Gastrocnemius medialis (tissue), 4 donors: ENCODE data around the gene CDH23. TPM values are rescaled to one million over a fixed set of nuclear protein-coding genes. Genes with fewer than 3 reads are reported as not detected.

Experiments
- ATAC-seq, 2 donors: fragments of 150-250 bp; one replicate each; pipeline ENCODE4 v1.9.1; 2016
- DNase-seq, 2 donors: peaks; one replicate each; pipeline ENCODE4 v3.0.0-alpha.2; 2019
- H3K27ac ChIP-seq, 4 donors: fragments of 200-600 bp; sonication (generic); 1 replicate in 1 of 4; 2 replicates in 3 of 4; pipeline ENCODE4 v1.5.1; 2016 to 2018; ENCODE audit warnings: mild to moderate bottlenecking in 2 of 4, moderate library complexity in 1 of 4
- H3K27me3 ChIP-seq, 3 donors: fragments of 200-600 bp; sonication (generic) in 2 of 3; 1 replicate in 1 of 3; 2 replicates in 2 of 3; pipeline versions ENCODE4 v1.5.1 to v1.6.0; 2016 to 2019; ENCODE audit warnings: mild to moderate bottlenecking in 1 of 3, moderate library complexity in 1 of 3
- H3K36me3 ChIP-seq, 2 donors: fragments of 200-600 bp; sonication (generic) in 1 of 2; one replicate each; pipeline ENCODE4 v1.5.1; 2017 to 2018
- H3K4me1 ChIP-seq, 2 donors: fragments of 200-600 bp; sonication (generic) in 1 of 2; one replicate each; pipeline ENCODE4 v1.5.1; 2016 to 2017; ENCODE audit warnings: mild to moderate bottlenecking in 2 of 2
- H3K4me3 ChIP-seq, 4 donors: fragments of 200-600 bp; sonication (generic) in 3 of 4; 1 replicate in 1 of 4; 2 replicates in 3 of 4; pipeline ENCODE4 v1.5.1; 2016 to 2019; ENCODE audit warnings: mild to moderate bottlenecking in 2 of 4
- H3K9me3 ChIP-seq, 3 donors: fragments of 200-600 bp; sonication (generic) in 2 of 3; 1 replicate in 1 of 3; 2 replicates in 2 of 3; pipeline ENCODE4 v1.5.1; 2016 to 2019
- POLR2A ChIP-seq, 2 donors: fragments of 450-650 bp; IDR thresholded peaks; one replicate each; pipeline ENCODE4 v1.6.1; 2017; ENCODE audit warnings: antibody characterized with exemption in 2 of 2, mild to moderate bottlenecking in 2 of 2, moderate library complexity in 2 of 2
- in situ Hi-C, 4 donors: fragments of 200-750 bp; cut with MboI; loops; one replicate each; pipeline versions ENCODE4 v1.15.0 to v1.8.0; 2017; ENCODE audit warnings: low sequenced_read_pairs in 4 of 4
- intact Hi-C: fragments of 100-400 bp; cut with DNase I; formaldehyde crosslinking; loops from one replicate; pipeline ENCODE4 v1.15.1; 2023; ENCODE audit warnings: low total_unique reads
- total RNA-seq, 4 donors: library from RNA; depleted of rRNA; stranded (reverse); fragments of >200 nt; gene quantifications; one replicate each; pipeline versions ENCODE4 v1.1.0 to v1.2.3, GENCODE V29; 2016
- TF ChIP-seq, protein P1 (sequence below), 5 experiments: fragments of 450-650 bp in 3 of 5; fragments of 200-600 bp in 2 of 5; sonication (generic) in 2 of 5; IDR thresholded peaks in 4 of 5; conservative IDR thresholded peaks in 1 of 5; 1 replicate in 4 of 5; 2 replicates in 1 of 5; pipeline ENCODE4 v1.5.1; 2016 to 2019; ENCODE audit warnings: antibody characterized with exemption in 5 of 5, mild to moderate bottlenecking in 3 of 5, moderate library complexity in 3 of 5

CDH23 gene
- total RNA-seq, 4 donors from 2014 or later: 0.53 to 1.8 (median 1.2) TPM

DNA sequence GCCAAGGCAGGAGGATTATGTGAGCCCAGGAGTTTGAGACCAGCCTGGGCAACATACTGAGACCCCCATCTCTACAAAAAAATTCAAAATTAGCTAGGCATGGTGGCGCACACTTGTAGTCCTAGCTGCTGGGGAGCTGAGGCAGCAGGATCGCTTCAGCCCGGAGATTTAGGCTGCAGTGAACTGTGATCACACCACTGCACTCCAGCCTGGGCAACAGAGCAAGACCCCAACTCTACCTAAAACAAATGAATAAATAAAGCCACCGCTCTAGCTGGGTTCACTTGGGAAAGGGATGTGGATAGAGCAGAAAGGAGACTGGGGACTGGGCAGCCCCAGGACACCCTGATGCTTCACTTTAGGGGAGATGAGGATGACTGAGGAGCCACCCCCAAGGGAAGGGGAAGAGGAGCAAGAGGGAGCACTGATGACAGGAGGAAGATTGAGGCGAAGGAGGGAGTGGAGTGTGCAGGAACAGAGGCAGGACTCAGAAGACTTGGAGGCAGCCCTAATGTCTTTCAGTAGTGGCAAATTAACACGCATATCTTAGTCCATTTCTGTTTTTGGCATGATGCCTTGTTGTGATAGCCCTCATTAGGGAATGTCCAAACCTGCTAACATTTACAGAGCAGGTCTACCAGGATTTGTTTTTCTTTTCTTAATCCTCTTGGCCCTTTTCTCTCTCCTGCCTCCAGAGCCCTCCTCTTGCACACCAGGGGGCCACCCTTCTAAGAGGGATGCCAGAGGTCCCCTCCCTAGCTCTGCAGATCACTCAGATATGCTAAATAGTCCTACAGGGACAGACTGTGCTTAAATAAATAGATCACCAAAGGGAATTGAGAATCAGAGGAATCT is 234.5 kb downstream of the CDH23 start:
- no peaks in the 10 kb centered on the region for H3K27me3 ChIP-seq
- intact Hi-C loops: no loop called here
- no peaks in the 10 kb centered on the region for H3K9me3 ChIP-seq

DNA sequence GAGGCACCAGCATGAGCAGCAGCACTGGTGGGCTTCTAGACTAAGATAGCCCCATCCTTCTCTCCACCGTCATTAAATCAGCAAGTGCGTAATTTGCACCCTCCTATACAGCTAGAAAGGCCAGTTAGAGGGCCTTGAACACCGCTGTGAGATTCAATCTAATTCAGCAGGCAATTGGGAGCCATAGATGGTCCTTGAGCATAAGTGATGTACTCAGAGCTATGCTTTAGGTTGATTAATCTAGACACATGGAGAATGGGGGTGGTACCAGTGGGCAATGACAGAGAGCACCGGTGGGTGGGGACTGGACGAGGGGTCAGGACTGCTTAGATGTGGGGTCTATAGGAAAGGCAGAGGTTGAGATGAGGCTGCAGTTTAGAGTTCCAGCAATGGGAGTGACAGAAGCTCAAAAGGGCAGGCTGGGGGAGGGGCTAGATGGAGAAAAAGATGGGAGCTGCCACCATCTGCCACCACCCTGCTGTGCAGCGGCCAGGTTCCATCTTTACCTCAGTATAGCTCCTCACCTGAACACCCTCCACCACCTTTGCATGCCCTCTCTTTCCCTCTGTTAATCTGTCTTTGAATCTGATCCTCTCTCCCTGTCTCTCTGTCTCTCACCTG is 235.6 kb downstream of the CDH23 start:
- no peak overlapping the region for H3K27ac ChIP-seq
- in situ Hi-C loops (no loop called here), intact Hi-C loops (no loop called here)
- no peaks in the 10 kb centered on the region for H3K36me3 ChIP-seq
- no peak overlapping the region for H3K4me3 ChIP-seq
- ATAC-seq (no peak), DNase-seq (no peak)
- no peaks in the 10 kb centered on the region for H3K4me1 ChIP-seq
- no peak for TF ChIP-seq POLR2A (IDR thresholded peaks at IDR 0.05)
- TF ChIP-seq, protein P1, sequence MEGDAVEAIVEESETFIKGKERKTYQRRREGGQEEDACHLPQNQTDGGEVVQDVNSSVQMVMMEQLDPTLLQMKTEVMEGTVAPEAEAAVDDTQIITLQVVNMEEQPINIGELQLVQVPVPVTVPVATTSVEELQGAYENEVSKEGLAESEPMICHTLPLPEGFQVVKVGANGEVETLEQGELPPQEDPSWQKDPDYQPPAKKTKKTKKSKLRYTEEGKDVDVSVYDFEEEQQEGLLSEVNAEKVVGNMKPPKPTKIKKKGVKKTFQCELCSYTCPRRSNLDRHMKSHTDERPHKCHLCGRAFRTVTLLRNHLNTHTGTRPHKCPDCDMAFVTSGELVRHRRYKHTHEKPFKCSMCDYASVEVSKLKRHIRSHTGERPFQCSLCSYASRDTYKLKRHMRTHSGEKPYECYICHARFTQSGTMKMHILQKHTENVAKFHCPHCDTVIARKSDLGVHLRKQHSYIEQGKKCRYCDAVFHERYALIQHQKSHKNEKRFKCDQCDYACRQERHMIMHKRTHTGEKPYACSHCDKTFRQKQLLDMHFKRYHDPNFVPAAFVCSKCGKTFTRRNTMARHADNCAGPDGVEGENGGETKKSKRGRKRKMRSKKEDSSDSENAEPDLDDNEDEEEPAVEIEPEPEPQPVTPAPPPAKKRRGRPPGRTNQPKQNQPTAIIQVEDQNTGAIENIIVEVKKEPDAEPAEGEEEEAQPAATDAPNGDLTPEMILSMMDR (IDR thresholded peaks at IDR 0.05 in 4 of 5, conservative IDR thresholded peaks at IDR 0.05 in 1 of 5): no peak
- H3K9me3 ChIP-seq: no peaks in the 10 kb centered on the region
- H3K27me3 ChIP-seq: no peaks in the 10 kb centered on the region

More for the DNA sequence above, 234.5 kb downstream of the CDH23 start:
- Histone ChIP-seq H3K4me3 (no peak overlapping the region), H3K27ac (no peak overlapping the region), H3K4me1 (no peaks in the 10 kb centered on the region), H3K36me3 (no peaks in the 10 kb centered on the region)
- DNase-seq: no peak
- TF ChIP-seq POLR2A (IDR thresholded peaks at IDR 0.05): no peak
- TF ChIP-seq, protein P1 (IDR thresholded peaks at IDR 0.05 in 4 of 5, conservative IDR thresholded peaks at IDR 0.05 in 1 of 5): no peak
- in situ Hi-C loops: no loop called here
- no peak for ATAC-seq

DNA sequence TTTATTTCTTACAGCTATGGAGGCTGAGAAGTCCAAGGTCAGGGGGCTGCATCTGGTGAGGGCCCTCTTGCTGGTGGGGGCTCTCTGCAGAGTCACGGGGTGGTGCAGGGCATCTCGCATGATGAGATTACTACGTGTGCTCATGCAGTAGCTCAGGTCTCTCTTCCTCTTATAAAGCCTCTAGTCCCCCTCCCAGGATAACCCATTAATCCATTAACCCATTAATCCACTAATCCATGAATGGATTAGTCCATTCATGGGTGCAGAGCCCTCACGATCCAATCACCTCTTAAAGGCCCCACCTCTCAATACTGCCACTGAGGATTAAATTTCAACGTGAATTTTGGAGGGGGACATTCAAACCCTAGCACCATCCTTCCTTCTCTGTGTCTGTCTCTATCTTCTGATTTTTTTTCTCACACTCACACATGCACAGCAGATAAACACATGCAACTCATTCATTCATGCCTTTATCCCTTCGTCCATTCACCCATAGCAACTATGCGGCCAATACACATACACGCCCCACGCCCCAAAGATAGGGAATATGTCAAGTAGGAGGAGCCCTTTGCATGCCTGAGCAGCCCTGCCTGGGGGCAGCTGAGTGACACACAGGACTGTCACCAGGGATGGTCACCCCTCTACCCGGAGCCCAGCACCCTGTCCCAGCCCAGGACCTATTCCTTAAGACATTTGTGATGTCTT is 236.3 kb downstream of the CDH23 start:
- H3K4me1 ChIP-seq: no peaks in the 10 kb centered on the region
- H3K27ac ChIP-seq: no peak overlapping the region
- intact Hi-C loops: no loop called here
- no peak overlapping the region for H3K4me3 ChIP-seq
- H3K9me3 ChIP-seq: no peaks in the 10 kb centered on the region
- in situ Hi-C loops: no loop called here
- DNase-seq: no peak
- no peaks in the 10 kb centered on the region for H3K36me3 ChIP-seq
- no peaks in the 10 kb centered on the region for H3K27me3 ChIP-seq
- no peak for TF ChIP-seq POLR2A (IDR thresholded peaks at IDR 0.05)
- TF ChIP-seq, protein P1 (IDR thresholded peaks at IDR 0.05 in 4 of 5, conservative IDR thresholded peaks at IDR 0.05 in 1 of 5): no peak
- ATAC-seq: no peak

DNA sequence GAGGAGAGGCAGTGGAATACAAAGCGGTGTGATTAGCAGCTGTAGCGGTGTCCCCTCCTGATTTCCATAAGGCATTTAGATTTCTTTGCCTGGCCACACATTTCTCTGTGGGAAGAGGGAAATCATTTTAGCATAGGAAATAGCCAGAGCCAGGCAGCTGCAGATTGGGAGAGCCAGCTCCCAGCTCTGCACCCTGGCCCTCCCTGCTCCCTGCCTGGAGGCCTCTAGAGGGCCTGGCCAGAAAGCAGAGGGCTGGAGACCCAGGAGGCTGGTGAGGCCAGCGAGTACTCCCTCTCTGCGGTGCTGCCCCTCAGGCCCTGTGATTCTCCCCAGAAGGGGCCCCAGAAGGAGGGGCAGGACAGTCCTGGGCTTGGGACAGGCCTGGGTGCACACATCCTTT is 237.2 kb downstream of the CDH23 start:
- in situ Hi-C loops (no loop called here), intact Hi-C loops (no loop called here)
- Histone ChIP-seq H3K4me1 (peaks cover 0 to 3% of the 10 kb centered on the region in 2 donors), H3K9me3 (no peaks in the 10 kb centered on the region), H3K27ac (no peak overlapping the region), H3K27me3 (no peaks in the 10 kb centered on the region), H3K4me3 (no peak overlapping the region), H3K36me3 (no peaks in the 10 kb centered on the region)
- DNase-seq: no peak
- no peak for TF ChIP-seq POLR2A (IDR thresholded peaks at IDR 0.05)
- TF ChIP-seq, protein P1 (IDR thresholded peaks at IDR 0.05 in 4 of 5, conservative IDR thresholded peaks at IDR 0.05 in 1 of 5): no peak
- ATAC-seq: no peak
